ENCODE data around the gene CHRM5. TPM values are rescaled to one million over a fixed set of nuclear protein-coding genes. Genes with fewer than 3 reads are reported as not detected.

CHRM5 gene
- total and polyA plus RNA-seq, 2 of the 8 experiments (the other 6 are each of a cell fraction or from before 2014, with no cell fraction given), result not detected

- no peak for TF ChIP-seq TCF12 (IDR thresholded peaks at IDR 0.05; ENCODE audit: low read depth, low read length)
- TF ChIP-seq NANOG (IDR thresholded peaks at IDR 0.05; ENCODE audit: insufficient read depth, low read depth, low read length, poor library complexity, severe bottlenecking), result no peak
- no peak for TF ChIP-seq SUZ12 (IDR thresholded peaks at IDR 0.05; ENCODE audit: low read length)
- TF ChIP-seq POLR2A (IDR thresholded peaks at IDR 0.05; ENCODE audit: control extremely low read depth in 1 of 2, low read depth in 2 of 2, low read length in 2 of 2), result no peak
- no peak for TF ChIP-seq POLR2AphosphoS5 (IDR thresholded peaks at IDR 0.05; ENCODE audit: low read depth, low read length)
- no peak for TF ChIP-seq BCL11A (IDR thresholded peaks at IDR 0.05; ENCODE audit: low read depth in 2 of 2, low read length in 2 of 2)
- TF ChIP-seq KDM4A (IDR thresholded peaks at IDR 0.05; ENCODE audit: low read depth, low read length, severe bottlenecking), result no peak
- no peak for TF ChIP-seq EZH2 (IDR thresholded peaks at IDR 0.05; ENCODE audit: low read depth, low read length, severe bottlenecking)
- no peak for TF ChIP-seq ATF3 (IDR thresholded peaks at IDR 0.05; ENCODE audit: insufficient read depth, low read depth, low read length)
Observed at GRCh38 chr15:34055868-34056595, 87.7 kb downstream of the CHRM5 start (continued).
